Dermis blood vessel endothelial cell (primary cell): ENCODE data around the gene TNFRSF6B. TPM values are rescaled to one million over a fixed set of nuclear protein-coding genes. Genes with fewer than 3 reads are reported as not detected.
A peak's percentile ranks its signal among the peaks of the same experiment; 100 is the strongest.
"Not testable (repeated sequence)": the region's sequence is repeated elsewhere in the genome, so short reads cannot be mapped to it uniquely, and the experiment has no call there.

Experiments
- DNase-seq: peaks from one replicate; pipeline ENCODE4 v3.0.0; 2010
- total RNA-seq: library from RNA; depleted of rRNA; stranded (reverse); fragments of >200 nt; gene quantifications from 2 replicates; pipeline ENCODE4 v1.2.3, GENCODE V29; 2014

The TNFRSF6B gene, protein sequence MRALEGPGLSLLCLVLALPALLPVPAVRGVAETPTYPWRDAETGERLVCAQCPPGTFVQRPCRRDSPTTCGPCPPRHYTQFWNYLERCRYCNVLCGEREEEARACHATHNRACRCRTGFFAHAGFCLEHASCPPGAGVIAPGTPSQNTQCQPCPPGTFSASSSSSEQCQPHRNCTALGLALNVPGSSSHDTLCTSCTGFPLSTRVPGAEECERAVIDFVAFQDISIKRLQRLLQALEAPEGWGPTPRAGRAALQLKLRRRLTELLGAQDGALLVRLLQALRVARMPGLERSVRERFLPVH
- 16.8 and 22.0 TPM in 2 replicates for total RNA-seq

DNA sequence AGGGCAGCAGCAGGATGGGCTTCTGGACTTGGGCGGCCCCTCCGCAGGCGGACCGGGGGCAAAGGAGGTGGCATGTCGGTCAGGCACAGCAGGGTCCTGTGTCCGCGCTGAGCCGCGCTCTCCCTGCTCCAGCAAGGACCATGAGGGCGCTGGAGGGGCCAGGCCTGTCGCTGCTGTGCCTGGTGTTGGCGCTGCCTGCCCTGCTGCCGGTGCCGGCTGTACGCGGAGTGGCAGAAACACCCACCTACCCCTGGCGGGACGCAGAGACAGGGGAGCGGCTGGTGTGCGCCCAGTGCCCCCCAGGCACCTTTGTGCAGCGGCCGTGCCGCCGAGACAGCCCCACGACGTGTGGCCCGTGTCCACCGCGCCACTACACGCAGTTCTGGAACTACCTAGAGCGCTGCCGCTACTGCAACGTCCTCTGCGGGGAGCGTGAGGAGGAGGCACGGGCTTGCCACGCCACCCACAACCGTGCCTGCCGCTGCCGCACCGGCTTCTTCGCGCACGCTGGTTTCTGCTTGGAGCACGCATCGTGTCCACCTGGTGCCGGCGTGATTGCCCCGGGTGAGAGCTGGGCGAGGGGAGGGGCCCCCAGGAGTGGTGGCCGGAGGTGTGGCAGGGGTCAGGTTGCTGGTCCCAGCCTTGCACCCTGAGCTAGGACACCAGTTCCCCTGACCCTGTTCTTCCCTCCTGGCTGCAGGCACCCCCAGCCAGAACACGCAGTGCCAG is at the start of gene TNFRSF6B:
TNFRSF6B (plus strand) TSS at position 25 of the 729 bp plus-strand sequence; CDS start at position 141, 116 bp downstream.
- DNase-seq = no peak

DNA sequence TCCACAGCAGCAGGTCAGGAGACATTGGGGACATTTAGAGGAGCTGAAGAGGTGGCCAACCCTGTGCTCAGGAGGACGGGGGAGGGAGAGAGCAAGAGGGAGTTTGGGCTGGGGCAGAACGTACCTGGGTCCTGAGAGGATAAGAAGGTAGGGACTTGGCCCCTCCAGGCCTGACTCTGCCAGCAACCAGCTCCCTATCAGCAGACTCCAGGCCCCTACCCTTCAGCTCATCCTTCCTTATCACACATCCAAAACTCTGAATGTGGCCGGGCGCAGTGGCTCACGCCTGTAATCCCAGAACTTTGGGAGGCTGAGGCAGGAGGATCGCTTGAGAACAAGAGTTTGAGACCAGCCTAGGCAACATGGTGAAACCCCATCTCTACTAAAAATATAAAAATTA is 48.3 kb upstream of the TNFRSF6B start:
- DNase-seq = no peak

DNA sequence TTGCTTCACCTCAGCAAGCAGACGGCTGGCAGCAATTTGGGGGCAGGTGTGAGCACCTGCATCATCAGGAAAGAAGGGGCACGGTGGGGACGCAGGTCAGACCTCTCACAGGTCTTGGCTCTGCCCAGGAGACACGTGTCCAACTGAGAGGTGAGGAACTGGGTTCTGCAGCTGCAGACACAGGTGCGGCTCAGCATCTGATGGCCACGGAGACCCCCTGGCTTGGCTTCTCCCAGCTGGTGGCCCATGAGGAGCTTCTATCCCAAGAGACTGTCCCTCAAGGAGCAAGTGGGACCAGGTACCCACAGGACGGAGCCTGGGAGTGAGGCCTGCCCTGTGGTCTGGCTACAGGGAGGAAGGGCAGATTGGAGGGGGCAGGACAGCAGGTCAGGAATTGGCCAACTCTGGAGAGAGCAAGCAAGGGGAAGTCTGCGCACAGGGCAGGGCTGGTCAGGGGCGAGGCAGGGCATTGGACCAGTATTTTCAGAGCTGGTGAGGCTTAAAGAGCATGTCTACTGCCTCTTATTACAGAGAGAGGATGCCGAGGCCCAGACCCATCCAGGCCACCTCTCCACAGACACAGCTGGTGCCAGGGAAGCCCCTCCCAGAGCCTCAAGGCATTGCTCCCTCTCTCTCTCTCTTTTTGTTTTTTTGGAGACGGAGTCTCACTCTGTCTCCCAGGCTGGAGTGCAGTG is 47.4 kb upstream of the TNFRSF6B start:
- DNase-seq = no peak

DNA sequence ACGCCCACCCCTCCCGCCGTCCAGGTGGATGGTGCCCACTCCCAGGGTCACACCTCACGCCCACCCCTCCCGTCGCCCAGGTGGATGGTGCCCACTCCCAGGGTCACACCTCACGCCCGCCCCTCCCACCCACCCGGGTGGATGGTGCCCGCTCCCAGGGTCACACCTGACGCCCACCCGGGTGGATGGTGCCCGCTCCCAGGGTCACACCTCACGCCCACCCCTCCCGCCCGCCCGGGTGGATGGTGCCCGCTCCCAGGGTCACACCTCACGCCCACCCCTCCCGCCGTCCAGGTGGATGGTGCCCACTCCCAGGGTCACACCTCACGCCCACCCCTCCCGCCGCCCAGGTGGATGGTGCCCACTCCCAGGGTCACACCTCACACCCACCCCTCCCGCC is 46.0 kb upstream of the TNFRSF6B start:
- not testable (repeated sequence) for DNase-seq

DNA sequence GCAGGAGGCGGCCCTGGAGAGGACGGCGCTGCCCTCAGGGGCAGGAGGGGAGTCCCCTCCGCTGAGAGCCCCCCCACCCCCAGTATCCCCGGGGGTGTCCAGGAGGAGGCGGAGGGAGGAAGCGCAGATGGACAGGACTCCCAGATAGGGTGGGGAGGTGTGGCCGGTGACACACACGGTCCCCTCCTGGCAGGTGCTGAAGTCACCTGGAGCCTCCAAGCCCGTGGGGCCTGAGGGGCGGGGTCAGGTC is 44.6 kb upstream of the TNFRSF6B start:
- no peak for DNase-seq

DNA sequence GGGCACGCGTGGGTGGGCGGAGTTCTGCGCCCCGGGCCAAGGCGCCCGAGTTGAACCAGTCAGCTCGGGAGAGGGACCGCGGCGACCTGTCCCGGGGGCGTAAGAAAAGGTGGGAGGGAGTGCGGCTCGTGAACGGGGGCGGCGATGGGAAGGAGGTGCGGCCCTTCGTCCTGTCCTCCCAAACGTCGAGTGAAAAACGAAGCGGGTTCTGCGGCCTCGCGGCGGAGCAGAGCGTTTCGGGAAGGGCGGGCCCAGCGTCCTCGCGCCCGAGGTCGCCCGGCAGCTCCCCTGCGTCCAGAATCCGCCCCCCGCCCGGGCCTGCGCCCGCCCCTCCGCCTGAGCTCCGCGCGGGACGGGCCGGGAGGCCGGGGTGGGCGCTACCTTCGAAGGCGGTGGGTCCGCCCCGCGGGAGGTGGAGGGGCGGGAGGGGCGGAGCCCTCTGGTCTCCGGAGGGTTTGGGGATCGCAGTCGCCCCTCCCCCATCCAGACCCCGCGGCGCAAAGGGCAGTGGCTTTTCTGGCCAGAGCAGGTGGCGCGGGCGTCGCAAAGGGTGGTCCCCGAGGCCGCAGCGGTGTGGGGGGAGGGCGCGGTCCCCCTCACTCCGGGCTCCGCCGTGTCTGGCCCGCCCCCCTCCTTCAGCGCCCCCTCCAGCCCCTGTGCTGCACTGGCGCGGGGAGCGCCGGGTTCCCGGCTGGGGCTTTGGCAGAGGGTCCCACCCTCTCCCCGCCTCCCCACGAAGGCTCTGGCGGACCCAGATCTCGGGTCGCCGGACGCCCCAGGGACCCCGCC is 44.1 kb upstream of the TNFRSF6B start:
- DNase-seq = no peak

DNA sequence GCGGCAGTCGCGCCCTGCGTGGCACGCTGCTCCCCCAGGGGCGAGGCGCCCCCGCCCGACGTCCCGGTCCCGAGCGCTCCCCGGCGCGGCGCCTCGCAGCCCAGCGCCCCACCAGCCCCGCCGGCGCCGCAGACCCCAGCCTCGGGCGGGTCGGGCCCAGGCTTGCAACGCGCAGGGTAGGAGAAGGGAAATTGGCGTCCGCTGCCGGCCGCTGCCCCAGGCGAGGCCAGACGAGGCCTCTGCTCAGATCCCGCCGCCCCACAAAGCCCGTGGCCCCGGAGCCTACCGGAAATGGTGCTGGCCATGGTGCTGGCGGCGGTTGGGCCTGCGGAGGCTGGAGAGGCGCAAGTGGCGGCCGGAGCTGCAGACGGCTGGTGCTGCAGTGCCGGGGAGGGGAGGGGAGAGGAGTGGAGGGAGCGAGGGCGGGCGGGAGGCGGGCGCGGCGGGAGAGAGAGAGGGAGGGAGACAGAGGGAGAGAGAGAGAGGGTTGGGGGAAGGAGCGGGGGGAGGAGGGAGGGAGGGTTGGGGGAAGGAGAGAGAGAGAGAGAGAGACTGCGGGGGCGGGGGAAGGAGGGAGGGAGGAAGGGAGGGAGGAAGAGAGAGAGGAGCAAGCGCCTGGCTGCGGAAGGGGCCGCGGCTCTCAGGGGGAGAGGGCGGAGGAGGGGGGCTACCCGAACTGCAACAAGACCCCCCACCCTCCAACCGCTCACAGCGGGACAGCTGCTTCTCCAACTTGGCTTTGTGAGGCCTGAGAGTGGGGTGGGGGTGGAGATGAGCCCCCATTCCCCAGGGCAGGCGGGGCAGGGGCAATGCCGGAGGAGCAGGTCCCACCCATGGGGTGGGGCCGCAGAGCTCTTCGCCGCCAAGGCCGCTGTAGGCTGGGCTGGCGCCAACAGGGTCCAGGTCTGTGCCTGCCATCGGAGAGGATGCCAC is 43.1 kb upstream of the TNFRSF6B start, which contains the start of gene STMN3:
STMN3 (minus strand) TSS at position 384 of the 933 bp plus-strand sequence; CDS start at position 305, 79 bp downstream.
- DNase-seq = peak; percentile 77

DNA sequence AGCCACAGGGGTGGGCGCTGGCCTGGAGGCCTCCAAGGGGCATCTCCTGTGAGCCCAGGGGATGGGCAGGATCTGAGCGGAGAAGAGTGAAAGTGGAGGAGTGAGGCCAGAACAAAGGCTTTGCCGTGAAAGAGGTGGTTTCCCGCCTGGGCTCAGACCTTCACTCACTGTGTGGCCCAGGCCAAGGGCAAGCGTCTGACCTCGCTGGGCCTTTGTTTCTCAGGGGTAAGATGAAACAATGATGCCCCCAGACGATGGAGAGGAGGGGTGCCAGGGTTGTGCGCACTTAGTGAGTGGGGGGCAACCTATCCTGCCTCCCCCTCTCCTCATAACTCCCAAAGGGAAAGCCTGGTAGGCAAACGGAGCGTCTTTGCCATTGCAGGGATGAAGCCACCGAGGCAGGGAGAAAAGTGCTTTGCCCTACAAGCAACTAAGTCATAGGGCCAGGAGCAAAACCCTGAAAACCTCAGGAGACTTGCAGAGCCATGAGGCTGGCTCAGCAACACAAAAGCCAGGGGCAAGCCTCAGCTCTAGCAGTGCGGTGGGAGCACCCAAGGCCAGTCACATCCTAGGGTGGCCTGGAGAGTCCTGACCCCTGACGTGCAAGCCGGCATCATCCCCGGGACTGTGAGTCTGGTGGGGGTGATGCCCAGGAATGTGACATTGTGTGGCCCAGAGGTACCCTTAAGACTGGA is 42.3 kb upstream of the TNFRSF6B start:
- DNase-seq = no peak

DNA sequence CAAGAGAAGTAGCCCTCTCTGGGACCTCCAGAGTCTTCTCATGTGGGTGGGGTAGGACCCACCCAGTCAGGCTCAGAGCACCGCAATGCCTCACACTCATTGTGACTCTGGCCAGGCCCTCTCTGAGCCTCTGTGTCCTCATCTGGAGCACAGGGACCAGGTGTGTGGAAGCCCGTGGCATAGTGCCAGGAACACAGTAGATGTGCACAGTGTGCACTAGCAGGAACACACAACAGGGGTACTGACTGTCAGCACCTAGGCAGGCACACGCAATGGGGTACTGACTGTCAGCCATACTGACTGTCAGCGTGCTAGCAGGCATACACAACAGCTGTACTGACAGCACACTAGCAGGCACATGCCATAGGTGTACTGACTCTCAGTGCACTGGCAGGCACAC is 41.2 kb upstream of the TNFRSF6B start:
- DNase-seq = no peak

DNA sequence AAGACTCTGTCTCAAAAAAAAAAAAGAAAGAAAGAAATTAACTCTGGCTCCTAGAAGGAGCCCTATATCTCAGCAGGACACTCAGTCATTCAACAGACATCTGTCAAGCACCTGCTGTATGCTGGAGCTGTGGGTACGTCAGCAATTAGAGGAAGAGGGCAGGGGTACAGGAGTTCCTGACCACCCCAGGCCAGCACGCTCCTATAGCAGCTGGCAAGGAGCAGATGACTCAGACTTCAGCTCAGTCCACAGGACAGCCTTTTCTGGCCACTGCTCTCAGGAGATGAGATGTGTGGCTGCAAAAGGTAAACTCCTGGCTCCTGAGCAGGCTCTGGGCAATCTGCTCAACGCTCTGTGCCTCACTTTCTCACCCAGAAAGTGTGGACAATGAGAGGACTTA is 40.0 kb upstream of the TNFRSF6B start:
- DNase-seq = no peak

DNA sequence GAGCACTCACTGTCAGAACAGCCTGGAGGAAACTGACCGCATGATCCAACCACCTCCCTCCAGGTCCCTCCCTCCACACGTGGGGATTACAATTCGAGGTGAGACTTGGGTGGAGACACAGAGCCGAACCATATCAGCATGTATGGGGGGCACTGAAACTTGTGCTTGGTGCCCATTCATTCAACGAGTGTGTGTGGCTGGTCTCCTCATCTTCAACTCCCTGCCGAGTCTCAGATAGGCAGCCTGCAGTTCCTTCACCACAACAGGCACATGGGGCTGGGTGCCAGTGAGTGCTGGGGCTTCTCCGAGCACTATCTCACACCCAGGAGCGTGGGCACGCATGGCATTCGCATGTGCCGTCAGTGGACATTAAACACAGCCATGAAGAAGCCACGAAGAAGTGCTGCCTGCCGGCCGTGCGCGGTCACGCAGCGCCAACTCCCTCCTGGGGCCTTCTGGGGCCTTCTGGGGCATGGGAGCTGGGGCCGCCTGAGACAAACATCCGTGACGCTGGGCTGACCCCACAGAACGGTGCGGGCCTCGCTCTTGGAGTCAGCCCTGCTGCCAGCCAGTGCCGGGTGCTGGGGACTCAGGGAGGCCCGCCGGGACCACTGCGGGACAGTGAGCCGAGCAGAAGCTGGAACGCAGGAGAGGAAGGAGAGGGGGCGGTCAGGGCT is 39.1 kb upstream of the TNFRSF6B start:
- DNase-seq = no peak

DNA sequence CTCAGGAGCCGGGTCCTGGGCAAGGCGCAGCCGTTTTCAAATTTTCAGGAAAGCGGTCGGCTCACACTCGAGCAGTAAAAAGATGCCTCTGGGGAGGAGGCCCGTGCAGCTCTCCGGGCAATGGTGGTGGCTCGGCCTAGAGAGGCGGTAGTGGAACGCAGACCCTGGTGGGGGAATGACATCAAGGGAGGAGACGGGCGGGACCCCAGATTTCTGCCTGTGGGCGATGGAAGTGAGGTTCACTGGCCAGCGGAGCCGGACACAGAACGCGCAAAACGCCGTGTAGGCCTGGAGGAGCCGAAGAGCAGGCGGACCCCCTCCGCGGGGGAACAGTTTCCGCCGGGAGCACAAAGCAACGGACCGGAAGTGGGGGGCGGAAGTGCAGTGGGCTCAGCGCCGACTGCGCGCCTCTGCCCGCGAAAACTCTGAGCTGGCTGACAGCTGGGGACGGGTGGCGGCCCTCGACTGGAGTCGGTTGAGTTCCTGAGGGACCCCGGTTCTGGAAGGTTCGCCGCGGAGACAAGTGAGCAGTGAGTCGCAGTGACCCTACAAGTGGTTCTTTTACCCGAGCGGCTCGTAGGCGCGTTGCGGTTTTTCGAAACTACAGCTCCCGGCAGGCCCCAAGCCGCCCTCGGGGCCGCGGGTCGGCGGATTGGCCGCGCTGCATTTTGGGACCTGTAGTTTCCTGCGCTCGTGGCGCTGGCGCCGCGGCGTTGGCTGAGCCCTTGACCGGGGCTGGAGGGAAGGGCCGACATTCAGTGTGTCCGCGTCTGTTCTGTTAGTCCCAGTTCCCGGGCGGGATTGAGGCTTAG is 38.3 kb upstream of the TNFRSF6B start, which contains the start of gene RTEL1:
RTEL1 (plus strand) TSS at position 376 of the 812 bp plus-strand sequence. CDS start 1,091 bp downstream, outside the sequence.
- DNase-seq = peak; percentile 96

DNA sequence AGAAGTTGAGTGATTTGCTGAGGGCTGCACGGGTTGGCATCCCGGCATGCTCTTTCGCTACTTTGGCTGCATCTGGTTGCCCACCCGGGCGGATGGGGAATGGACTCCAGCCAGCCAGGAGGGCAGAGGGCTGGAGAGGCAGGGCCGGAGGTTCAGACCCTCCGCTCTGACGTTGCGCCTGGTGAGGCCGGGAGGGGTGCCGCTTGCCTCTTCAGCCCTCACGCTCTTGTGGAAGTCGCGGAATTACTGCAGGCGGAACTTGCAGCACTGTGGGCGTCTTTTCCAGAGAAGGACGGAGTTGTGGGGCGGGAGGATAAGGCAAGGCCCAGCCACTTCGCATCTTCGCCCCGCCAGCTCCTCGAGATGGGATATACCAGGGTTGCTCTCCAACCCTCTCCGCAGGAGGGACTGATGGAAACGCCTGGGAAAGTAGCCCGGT is 37.7 kb upstream of the TNFRSF6B start:
- DNase-seq = peak; percentile 68

DNA sequence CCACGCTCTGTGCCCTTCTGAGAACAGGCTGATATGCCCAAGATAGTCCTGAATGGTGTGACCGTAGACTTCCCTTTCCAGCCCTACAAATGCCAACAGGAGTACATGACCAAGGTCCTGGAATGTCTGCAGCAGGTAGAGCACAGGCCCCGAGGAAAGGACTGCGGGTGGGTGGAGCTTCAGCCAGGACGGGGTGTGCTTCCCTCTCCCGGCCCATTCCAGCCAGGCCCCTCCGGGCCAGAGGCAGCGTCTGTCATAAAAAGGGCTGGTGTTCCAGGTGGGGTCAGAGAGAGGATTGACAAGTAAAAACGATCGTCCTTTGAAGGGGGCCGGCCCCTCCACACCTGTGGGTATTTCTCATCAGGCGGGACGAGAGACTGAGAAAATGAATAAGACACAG is 37.1 kb upstream of the TNFRSF6B start:
- peak; percentile 17 for DNase-seq

DNA sequence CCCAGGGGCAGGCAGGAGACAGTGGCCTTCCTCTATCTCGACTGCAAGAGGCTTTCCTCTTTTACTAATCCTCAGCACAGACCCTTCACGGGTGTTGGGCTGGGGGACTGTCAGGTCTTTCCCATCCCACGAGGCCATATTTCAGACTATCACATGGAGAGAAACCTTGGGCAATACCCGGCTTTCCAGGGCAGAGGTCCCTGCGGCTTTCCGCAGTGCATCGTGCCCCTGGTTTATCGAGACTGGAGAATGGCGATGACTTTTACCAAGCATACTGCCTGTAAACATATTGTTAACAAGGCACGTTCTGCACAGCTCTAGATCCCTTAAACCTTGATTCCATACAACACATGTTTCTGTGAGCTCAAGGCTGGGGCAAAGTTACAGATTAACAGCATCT is 36.3 kb upstream of the TNFRSF6B start:
- not testable (repeated sequence) for DNase-seq

DNA sequence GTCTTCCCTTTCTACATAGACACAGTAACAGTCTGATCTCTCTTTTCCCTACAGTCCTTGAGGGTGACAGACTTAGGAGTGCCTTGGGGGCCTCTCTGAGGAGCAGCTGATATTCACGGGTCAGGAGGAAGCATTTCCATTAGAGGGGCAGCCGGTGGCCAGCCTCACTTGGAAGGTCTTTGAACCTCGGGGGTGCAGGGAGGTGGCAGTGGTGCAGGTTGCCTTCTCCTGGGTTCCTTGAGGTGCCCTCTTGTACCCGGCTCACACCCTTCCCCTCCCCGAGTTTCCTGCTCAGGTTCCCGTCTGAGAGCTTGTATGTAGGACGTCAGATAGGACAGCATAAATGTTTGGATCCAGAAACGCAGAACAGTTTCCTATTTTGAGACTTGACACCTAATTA is 35.8 kb upstream of the TNFRSF6B start:
- DNase-seq = no peak

DNA sequence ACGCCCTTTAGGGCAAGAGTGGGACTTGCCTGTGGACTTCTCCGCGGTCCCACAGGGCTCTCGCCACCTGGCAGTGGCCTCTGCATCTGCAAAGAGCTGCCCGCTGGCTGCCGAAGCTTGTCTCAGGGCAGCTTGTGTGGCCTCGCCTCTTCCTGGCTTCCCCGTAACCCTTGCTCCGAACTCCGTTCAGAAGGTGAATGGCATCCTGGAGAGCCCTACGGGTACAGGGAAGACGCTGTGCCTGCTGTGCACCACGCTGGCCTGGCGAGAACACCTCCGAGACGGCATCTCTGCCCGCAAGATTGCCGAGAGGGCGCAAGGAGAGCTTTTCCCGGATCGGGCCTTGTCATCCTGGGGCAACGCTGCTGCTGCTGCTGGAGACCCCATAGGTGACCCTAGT is 35.3 kb upstream of the TNFRSF6B start:
- no peak for DNase-seq

DNA sequence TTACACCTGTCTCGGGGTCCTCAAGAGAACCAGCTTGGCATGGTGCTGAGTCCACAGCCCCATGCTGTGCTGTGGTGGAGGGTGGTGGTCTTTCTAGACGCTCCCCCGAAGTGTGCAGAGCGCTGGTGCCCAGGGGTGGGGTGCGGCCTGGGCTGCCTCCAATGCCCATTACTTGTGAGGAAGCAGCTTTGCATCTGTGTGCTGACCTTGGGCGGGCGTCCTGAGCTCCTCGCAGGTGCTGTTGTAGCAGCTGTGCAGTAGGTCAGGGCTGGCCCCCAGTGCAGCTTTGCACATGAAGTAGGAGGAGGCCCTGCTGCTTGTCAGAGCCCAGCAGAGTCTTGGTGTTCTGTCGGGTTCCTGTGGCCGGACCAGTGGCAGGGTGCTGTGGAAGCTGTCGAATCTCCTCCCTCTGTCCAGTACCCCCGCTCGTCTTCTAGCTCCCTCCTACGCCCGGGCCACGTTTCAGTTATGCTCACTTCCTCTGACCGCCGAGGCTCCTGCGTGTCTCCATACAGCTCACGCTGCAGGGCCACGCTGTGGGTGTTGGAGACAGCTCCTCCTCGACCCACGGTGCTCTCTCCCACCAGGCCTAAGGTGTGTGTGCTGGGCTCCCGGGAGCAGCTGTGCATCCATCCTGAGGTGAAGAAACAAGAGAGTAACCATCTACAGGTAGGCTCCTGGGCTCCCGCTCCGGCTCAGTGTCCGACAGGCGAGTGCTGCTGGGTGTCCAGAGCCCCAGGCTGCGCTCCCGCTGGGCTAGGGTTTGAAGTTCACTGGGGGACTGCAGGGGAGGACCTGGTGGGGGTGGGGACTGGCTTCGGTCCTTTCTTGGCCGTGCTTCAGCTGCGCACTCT is 34.3 kb upstream of the TNFRSF6B start:
- DNase-seq = no peak
